Measurements from ENCODE around the gene PLA2G2C. TPM values are rescaled to one million over a fixed set of nuclear protein-coding genes. Genes with fewer than 3 reads are reported as not detected.

PLA2G2C gene
- total and polyA plus RNA-seq, 9 donors = 0.02 TPM; not detected in 8

DNA sequence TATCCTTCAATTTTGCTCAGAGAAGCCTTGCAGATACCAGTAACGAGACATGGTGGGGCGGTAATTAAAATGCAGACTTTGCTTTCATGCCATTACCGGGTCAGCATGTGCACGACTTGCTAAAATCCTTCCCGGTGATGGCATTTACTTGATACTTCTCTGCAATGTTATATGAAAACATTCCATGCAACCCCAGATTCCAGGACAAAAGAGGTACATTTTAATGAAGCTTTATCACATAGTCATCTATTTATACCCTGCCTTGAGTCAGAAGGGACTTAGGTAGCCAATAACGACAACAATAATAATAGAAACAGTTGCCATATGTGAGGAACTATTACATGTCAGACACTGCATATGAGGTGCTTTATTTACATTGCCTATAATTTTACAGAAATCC, 29.4 kb upstream of the PLA2G2C start:
- intact Hi-C loops (cut with DNase I) = loop anchor here in 1 of 4 donors (10.0 kb wide), 1 partner anchor 279 kb away; no protein-coding TSS in a partner anchor
- no peak overlapping the region for H3K27ac ChIP-seq
- H3K36me3 ChIP-seq = no peaks in the 10 kb centered on the region
- no peak for TF ChIP-seq EP300 (IDR thresholded peaks at IDR 0.05)
- TF ChIP-seq, protein P1, sequence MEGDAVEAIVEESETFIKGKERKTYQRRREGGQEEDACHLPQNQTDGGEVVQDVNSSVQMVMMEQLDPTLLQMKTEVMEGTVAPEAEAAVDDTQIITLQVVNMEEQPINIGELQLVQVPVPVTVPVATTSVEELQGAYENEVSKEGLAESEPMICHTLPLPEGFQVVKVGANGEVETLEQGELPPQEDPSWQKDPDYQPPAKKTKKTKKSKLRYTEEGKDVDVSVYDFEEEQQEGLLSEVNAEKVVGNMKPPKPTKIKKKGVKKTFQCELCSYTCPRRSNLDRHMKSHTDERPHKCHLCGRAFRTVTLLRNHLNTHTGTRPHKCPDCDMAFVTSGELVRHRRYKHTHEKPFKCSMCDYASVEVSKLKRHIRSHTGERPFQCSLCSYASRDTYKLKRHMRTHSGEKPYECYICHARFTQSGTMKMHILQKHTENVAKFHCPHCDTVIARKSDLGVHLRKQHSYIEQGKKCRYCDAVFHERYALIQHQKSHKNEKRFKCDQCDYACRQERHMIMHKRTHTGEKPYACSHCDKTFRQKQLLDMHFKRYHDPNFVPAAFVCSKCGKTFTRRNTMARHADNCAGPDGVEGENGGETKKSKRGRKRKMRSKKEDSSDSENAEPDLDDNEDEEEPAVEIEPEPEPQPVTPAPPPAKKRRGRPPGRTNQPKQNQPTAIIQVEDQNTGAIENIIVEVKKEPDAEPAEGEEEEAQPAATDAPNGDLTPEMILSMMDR (IDR thresholded peaks at IDR 0.05) = no peak
- TF ChIP-seq POLR2A (IDR thresholded peaks at IDR 0.05) = no peak
- H3K9me3 ChIP-seq = no peaks in the 10 kb centered on the region
- no peak for DNase-seq
- H3K4me1 ChIP-seq (ENCODE audit: insufficient read depth) = peaks cover 10% of the 10 kb centered on the region
- H3K4me3 ChIP-seq = no peak overlapping the region
- 45 to 64% (median 49%) methylated on average over 6 of the region's 6 CpGs for WGBS, 3 donors
- no peaks in the 10 kb centered on the region for H3K27me3 ChIP-seq

DNA sequence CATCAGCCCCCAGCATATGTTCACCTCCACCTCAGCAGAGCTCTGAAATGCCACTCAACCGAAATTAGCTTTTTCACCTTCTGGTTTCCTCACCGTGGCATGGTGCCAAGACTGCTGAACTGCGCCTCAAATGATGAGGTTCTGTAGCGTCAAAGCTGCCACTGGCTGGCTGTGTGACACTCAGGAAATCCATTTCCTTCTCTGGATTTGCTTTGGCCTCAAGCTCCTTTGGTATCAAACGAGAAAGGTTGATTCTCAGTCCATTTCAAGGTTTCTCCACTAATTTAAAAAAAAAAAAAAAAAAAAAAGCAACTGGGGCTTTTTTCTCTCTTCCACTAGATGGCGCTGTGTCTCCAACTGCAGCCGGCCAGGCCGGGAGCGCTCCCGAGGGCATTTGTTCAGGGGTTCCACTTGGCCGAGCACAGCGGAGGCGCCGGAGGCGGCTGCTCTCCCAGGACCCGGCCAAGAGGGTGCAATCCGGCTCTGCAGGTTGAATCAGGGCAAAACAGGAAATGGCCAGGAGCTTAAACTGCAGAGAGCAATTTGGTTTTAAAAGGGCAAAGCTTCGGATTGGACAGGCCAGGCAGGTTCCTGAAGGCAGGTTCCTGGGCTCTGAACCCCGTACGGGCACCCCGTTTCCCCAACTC, 26.5 kb upstream of the PLA2G2C start:
- TF ChIP-seq POLR2A (IDR thresholded peaks at IDR 0.05) (no peak), EP300 (IDR thresholded peaks at IDR 0.05) (no peak)
- TF ChIP-seq, protein P1 (IDR thresholded peaks at IDR 0.05) = peak; percentile 26 to 51 (median 31)
- Histone ChIP-seq H3K4me1 (ENCODE audit: insufficient read depth) (peaks cover 12% of the 10 kb centered on the region), H3K27me3 (no peaks in the 10 kb centered on the region), H3K27ac (no peak overlapping the region), H3K4me3 (no peak overlapping the region), H3K36me3 (no peaks in the 10 kb centered on the region), H3K9me3 (no peaks in the 10 kb centered on the region)
- 6 to 10% (median 8%) methylated on average over 21 of the region's 21 CpGs for WGBS, 3 donors
- intact Hi-C loops (cut with DNase I) = loop anchor here in 3 of 4 donors (5.0 to 10.0 kb wide), 2 partner anchors 279 to 282 kb away; no protein-coding TSS in a partner anchor
- DNase-seq = peak; percentile 57 to 76 (median 64)

DNA sequence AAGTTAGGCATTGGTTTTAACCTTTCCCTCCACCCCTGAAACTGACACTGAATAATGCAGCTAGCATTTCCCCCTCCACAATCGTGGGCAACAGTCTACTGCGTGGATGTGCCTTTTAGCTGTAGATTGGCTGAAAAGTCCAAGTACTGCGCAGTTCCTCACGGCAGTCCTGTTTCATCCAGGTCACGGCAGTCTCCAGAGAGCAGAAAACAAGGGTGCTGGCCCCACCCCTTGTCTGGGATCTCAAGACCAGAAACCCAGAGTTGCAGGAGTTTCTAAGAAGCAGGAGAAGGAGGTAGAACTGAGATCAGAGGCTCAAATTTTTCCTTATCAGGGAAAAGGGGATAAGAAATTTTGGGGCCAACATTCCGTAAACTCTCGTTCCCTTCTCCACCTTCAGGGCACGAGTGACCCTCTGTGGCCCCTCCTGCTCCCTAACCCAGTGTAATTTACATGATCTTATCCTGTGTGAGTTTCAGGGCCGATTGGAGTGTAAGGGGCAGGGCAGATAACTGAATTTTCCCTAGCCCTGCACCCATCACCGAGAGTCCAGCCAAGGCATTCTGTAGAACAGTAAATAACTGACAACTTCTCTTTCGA, 25.9 kb upstream of the PLA2G2C start:
- intact Hi-C loops (cut with DNase I) = loop anchor here in 3 of 4 donors (5.0 to 10.0 kb wide), 2 partner anchors 280 to 283 kb away; no protein-coding TSS in a partner anchor
- DNase-seq = no peak
- TF ChIP-seq POLR2A (IDR thresholded peaks at IDR 0.05) (no peak), EP300 (IDR thresholded peaks at IDR 0.05) (no peak)
- TF ChIP-seq, protein P1 (IDR thresholded peaks at IDR 0.05) = no peak
- Histone ChIP-seq H3K4me3 (no peak overlapping the region), H3K27me3 (no peaks in the 10 kb centered on the region), H3K36me3 (no peaks in the 10 kb centered on the region), H3K9me3 (no peaks in the 10 kb centered on the region), H3K27ac (no peak overlapping the region), H3K4me1 (ENCODE audit: insufficient read depth) (peaks cover 12% of the 10 kb centered on the region)
- 62 to 67% (median 66%) methylated on average over 11 of the region's 11 CpGs for WGBS, 3 donors

DNA sequence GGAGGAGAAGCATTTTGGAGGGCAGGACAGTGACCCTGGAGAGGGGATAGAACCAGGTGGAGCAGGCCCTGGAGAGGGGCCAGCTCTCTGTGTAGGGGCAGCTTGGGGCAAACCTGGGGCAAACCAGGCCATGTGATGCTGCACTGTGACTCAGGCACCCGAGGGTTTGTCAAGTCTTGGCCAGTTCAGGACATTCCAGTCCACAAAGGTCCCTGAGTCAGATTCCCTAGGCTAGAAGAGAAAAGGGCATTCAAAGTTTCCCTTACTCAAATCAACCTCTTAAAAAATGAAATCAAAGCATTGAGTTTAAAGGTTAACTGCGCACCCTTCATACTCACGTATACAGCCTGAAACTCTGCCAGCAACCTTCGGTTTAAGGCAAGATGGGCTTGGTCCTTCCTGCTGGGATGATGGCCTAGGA, 25.2 kb upstream of the PLA2G2C start:
- peak overlapping the region; percentile 2 to 23 for H3K27ac ChIP-seq
- H3K9me3 ChIP-seq = no peaks in the 10 kb centered on the region
- H3K36me3 ChIP-seq = no peaks in the 10 kb centered on the region
- no peaks in the 10 kb centered on the region for H3K27me3 ChIP-seq
- peaks cover 12% of the 10 kb centered on the region for H3K4me1 ChIP-seq (ENCODE audit: insufficient read depth)
- intact Hi-C loops (cut with DNase I) = loop anchor here in 3 of 4 donors (5.0 to 10.0 kb wide), 2 partner anchors 281 to 283 kb away; no protein-coding TSS in a partner anchor
- no peak overlapping the region for H3K4me3 ChIP-seq
- TF ChIP-seq POLR2A (IDR thresholded peaks at IDR 0.05) (no peak), EP300 (IDR thresholded peaks at IDR 0.05) (no peak)
- TF ChIP-seq, protein P1 (IDR thresholded peaks at IDR 0.05) = no peak
- 43 to 52% (median 49%) methylated on average over 4 of the region's 4 CpGs for WGBS, 3 donors
- DNase-seq = peak; percentile 37 to 68 (median 51)
